Thyroid gland (tissue), 4 donors: ENCODE results near the gene POLD1. TPM values are rescaled to one million over a fixed set of nuclear protein-coding genes. Genes with fewer than 3 reads are reported as not detected.

Source experiments
- DNase-seq, 2 donors: peaks; one replicate each; pipeline ENCODE4 v3.0.0-alpha.2; 2019
- H3K27ac ChIP-seq, 3 donors: fragments of 200-600 bp; sonication (generic); 1 replicate in 2 of 3; 2 replicates in 1 of 3; pipeline ENCODE4 v1.5.1; 2016 to 2019; ENCODE audit warnings: mild to moderate bottlenecking in 1 of 3, moderate library complexity in 1 of 3
- H3K27me3 ChIP-seq: fragments of 200-600 bp; sonication (generic); one replicate; pipeline ENCODE4 v1.5.1; 2019
- H3K36me3 ChIP-seq, 2 donors: fragments of 200-600 bp; sonication (generic); one replicate each; pipeline ENCODE4 v1.5.1; 2016 to 2019
- H3K4me1 ChIP-seq, 2 donors: fragments of 200-600 bp; sonication (generic); one replicate each; pipeline ENCODE4 v1.5.1; 2017 to 2019
- H3K4me3 ChIP-seq, 3 donors: fragments of 200-600 bp; sonication (generic); replicated peaks in 1 of 3; 1 replicate in 2 of 3; 2 replicates in 1 of 3; pipeline ENCODE4 v1.5.1; 2016; ENCODE audit warnings: mild to moderate bottlenecking in 1 of 3
- H3K9me3 ChIP-seq: fragments of 200-600 bp; sonication (generic); one replicate; pipeline ENCODE4 v1.5.1; 2017
- POLR2A ChIP-seq, 2 donors: fragments of 450-650 bp; IDR thresholded peaks; one replicate each; pipeline ENCODE4 v1.6.1; 2017; ENCODE audit warnings: antibody characterized with exemption in 2 of 2, mild to moderate bottlenecking in 2 of 2, moderate library complexity in 1 of 2
- WGBS, 2 donors: methylation state at CpG; one replicate each; pipeline ENCODE4 v1.1.5; 2017; 5-methylcytosine and 5-hydroxymethylcytosine counted together
- intact Hi-C: fragments of 100-400 bp; cut with DNase I; formaldehyde crosslinking; loops from one replicate; pipeline ENCODE4 v1.15.1; 2023
- total RNA-seq, 4 donors: library from RNA; depleted of rRNA; stranded (reverse); fragments of >200 nt; gene quantifications; one replicate each; pipeline ENCODE4 v1.2.3, GENCODE V29; 2016
- TF ChIP-seq, protein P1 (sequence below), 6 experiments: fragments of 200-600 bp in 3 of 6; fragments of 450-650 bp in 3 of 6; sonication (generic) in 3 of 6; IDR thresholded peaks; one replicate each; pipeline ENCODE4 v1.5.1; 2016 to 2019; ENCODE audit warnings: antibody characterized with exemption in 6 of 6, mild to moderate bottlenecking in 2 of 6, inconsistent platforms in 1 of 6, moderate library complexity in 1 of 6

The POLD1 gene
- total RNA-seq, 4 donors from 2014 or later = 12.9 to 27.5 (median 19.0) TPM

DNA sequence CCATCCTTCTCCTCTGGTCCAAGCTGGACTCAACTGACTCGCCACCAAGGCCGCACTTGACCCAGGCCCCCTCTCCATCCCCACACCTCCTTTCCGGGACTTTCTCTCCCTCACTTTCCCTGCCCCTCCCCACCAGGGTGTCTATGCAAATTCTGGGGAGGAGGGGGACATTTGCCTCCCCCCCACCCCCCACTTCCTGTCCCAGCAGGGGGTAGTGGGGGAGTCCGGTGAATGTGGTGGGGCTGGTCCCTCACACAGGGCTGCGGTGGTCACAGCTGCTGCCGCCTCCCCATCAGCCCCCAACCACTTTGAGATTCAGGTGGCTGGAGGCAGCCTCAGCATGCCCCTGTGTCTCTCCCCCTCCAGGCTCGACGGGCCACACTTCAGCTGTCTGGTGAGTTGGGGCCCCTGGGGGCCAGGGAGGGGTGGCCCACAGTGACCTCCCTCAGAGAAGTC is 35.5 kb downstream of the POLD1 start:
- TF ChIP-seq, protein P1, sequence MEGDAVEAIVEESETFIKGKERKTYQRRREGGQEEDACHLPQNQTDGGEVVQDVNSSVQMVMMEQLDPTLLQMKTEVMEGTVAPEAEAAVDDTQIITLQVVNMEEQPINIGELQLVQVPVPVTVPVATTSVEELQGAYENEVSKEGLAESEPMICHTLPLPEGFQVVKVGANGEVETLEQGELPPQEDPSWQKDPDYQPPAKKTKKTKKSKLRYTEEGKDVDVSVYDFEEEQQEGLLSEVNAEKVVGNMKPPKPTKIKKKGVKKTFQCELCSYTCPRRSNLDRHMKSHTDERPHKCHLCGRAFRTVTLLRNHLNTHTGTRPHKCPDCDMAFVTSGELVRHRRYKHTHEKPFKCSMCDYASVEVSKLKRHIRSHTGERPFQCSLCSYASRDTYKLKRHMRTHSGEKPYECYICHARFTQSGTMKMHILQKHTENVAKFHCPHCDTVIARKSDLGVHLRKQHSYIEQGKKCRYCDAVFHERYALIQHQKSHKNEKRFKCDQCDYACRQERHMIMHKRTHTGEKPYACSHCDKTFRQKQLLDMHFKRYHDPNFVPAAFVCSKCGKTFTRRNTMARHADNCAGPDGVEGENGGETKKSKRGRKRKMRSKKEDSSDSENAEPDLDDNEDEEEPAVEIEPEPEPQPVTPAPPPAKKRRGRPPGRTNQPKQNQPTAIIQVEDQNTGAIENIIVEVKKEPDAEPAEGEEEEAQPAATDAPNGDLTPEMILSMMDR (IDR thresholded peaks at IDR 0.05) = no peak
- TF ChIP-seq POLR2A (IDR thresholded peaks at IDR 0.05) = no peak
- no peak overlapping the region for H3K4me3 ChIP-seq
- 11 to 19% methylated on average over 7 to 8 of the region's 8 CpGs for WGBS, 2 donors
- H3K4me1 ChIP-seq = peaks cover 0 to 4% of the 10 kb centered on the region in 2 donors
- intact Hi-C loops = loop anchor here (5.0 kb wide), 1 partner anchor 57 kb away; no protein-coding TSS in a partner anchor
- H3K36me3 ChIP-seq = no peaks in the 10 kb centered on the region
- H3K27me3 ChIP-seq = peaks cover 13% of the 10 kb centered on the region
- H3K9me3 ChIP-seq = no peaks in the 10 kb centered on the region
- DNase-seq = no peak
- no peak overlapping the region for H3K27ac ChIP-seq

- H3K4me1 ChIP-seq = no peaks in the 10 kb centered on the region
- H3K36me3 ChIP-seq = no peaks in the 10 kb centered on the region
- peaks cover 13% of the 10 kb centered on the region for H3K27me3 ChIP-seq
- no peak overlapping the region for H3K27ac ChIP-seq
- TF ChIP-seq POLR2A (IDR thresholded peaks at IDR 0.05) = no peak
- TF ChIP-seq, protein P1 (IDR thresholded peaks at IDR 0.05) = no peak
- no peaks in the 10 kb centered on the region for H3K9me3 ChIP-seq
- intact Hi-C loops = no loop called here
- DNase-seq = no peak
- 36 to 43% methylated on average over 3 of the region's 3 CpGs for WGBS, 2 donors
- H3K4me3 ChIP-seq = no peak overlapping the region
These were observed 36.0 kb downstream of the POLD1 start for GRCh38 chr19:50420127-50420526.

DNA sequence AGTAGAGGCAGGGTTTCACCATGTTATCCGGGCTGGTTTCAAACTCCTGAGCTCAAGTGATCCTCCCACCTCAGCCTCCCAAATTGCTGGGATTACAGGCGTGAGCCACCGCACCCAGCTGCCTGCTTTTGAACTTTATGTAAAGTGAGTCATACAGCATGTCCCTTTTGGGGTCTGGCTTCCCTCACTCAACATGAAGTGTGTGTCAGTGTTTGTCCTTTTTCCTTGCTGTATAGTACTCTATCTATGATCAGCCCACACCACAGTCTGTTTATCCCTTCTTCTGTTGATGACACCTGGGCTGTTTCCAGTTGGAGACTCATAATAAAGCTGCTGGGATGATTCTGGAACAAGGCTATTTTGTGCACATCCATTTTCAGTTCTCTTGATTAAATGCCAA is 36.7 kb downstream of the POLD1 start:
- peaks cover 13% of the 10 kb centered on the region for H3K27me3 ChIP-seq
- intact Hi-C loops = no loop called here
- no peak for DNase-seq
- TF ChIP-seq, protein P1 (IDR thresholded peaks at IDR 0.05) = no peak
- no peak for TF ChIP-seq POLR2A (IDR thresholded peaks at IDR 0.05)
- no peak overlapping the region for H3K4me3 ChIP-seq
- H3K9me3 ChIP-seq = no peaks in the 10 kb centered on the region
- WGBS, 2 donors = 79 to 81% methylated on average over 3 of the region's 3 CpGs
- H3K4me1 ChIP-seq = no peaks in the 10 kb centered on the region
- no peaks in the 10 kb centered on the region for H3K36me3 ChIP-seq
- H3K27ac ChIP-seq = no peak overlapping the region

DNA sequence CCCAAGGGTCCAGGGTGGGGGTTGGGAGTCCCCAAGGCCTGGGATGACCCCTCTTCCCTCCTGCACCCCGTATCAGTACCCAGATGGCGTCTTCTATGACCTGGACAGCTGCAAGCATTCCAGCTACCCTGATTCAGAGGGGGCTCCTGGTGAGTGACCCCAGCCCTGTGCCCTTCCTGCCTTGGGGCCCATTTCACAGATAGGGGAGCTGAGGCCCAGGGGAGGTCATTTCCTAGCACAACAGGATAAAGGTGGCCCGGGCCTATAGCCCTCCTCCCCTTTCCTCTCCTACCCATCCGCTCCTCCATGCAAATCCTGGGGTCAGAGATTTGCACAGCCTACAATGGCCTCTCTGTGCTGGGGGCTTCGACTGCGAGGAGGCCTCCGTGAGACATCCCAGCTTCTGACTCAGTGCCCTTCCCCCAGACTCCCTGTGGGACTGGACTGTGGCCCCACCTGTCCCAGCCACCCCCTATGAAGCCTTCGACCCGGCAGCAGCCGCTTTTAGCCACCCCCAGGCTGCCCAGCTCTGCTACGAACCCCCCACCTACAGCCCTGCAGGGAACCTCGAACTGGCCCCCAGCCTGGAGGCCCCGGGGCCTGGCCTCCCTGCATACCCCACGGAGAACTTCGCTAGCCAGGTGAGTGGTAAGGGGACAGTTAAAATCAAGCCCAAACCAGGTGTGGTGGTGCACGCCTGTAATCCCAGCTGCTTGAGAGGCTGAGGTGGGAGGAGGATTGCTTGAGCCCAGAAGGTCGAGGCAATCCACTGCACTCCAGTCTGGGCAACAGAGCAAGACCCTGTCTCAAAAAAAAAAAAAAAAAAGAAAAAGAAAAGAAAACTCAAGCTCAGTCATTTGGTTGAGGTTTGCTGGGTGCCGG is 38.5 kb downstream of the POLD1 start:
- Histone ChIP-seq H3K9me3 (no peaks in the 10 kb centered on the region), H3K27ac (no peak overlapping the region), H3K4me3 (no peak overlapping the region), H3K36me3 (no peaks in the 10 kb centered on the region), H3K27me3 (peaks cover 13% of the 10 kb centered on the region), H3K4me1 (no peaks in the 10 kb centered on the region)
- DNase-seq = no peak
- intact Hi-C loops = no loop called here
- 85 to 87% methylated on average over 10 to 16 of the region's 18 CpGs for WGBS, 2 donors
- no peak for TF ChIP-seq POLR2A (IDR thresholded peaks at IDR 0.05)
- TF ChIP-seq, protein P1 (IDR thresholded peaks at IDR 0.05) = no peak
